ENCODE measurements around the gene PARVG.

Gene PARVG

GRCh38 chr22:44182588-44183286, 2.0 kb downstream of the PARVG start:
- Histone ChIP-seq H3K4me1 (ENCODE audit: low read length) (0 out of 2 replicates have a peak, but pooled peaks cover 10% of the 10 kb centered on the region), H3K79me2 (ENCODE audit: low read length) (no peaks in the 10 kb centered on the region), H3K9me3 (replicated peaks; ENCODE audit: insufficient read depth, low read length) (no peaks in the 10 kb centered on the region), H3K4me2 (ENCODE audit: low read depth, low read length) (no peak overlapping the region), H3K9ac (ENCODE audit: low read length) (no peak overlapping the region), H3K9me2 (replicated peaks; ENCODE audit: insufficient read depth, low read length) (no peaks in the 10 kb centered on the region), H3K36me3 (replicated peaks; ENCODE audit: insufficient read depth, low read length) (no peaks in the 10 kb centered on the region), H3K27me3 (replicated peaks; ENCODE audit: insufficient read depth, low read length) (no peaks in the 10 kb centered on the region), H2AFZ (ENCODE audit: low read length) (no peak overlapping the region), H4K20me1 (ENCODE audit: insufficient read depth, low read length) (no peaks in the 10 kb centered on the region), H3K4me3 (ENCODE audit: low read length) (no peak overlapping the region), H3F3A (ENCODE audit: insufficient read depth, low read length) (peaks cover 2% of the 10 kb centered on the region; the same call in 1 of the 2 replicates), H3K27ac (ENCODE audit: low read length) (no peak overlapping the region)
- no peak for DNase-seq
- TF ChIP-seq EZH2 (optimal IDR thresholded peaks at IDR 0.05; ENCODE audit: low read depth, low read length) (no peak), CTCF (IDR thresholded peaks at IDR 0.05; ENCODE audit: low read length) (no peak), EZH2phosphoT487 (IDR thresholded peaks at IDR 0.05; ENCODE audit: low read length) (no peak)

GRCh38 chr22:44183287-44183588, 2.5 kb downstream of the PARVG start:
- no peaks in the 10 kb centered on the region for H4K20me1 ChIP-seq (ENCODE audit: insufficient read depth, low read length)
- no peaks in the 10 kb centered on the region for H3K9me2 ChIP-seq (replicated peaks; ENCODE audit: insufficient read depth, low read length)
- TF ChIP-seq CTCF (IDR thresholded peaks at IDR 0.05; ENCODE audit: low read length) (no peak), EZH2phosphoT487 (IDR thresholded peaks at IDR 0.05; ENCODE audit: low read length) (no peak), EZH2 (optimal IDR thresholded peaks at IDR 0.05; ENCODE audit: low read depth, low read length) (no peak)
- H3K4me3 ChIP-seq (ENCODE audit: low read length), result no peak overlapping the region
- H3K79me2 ChIP-seq (ENCODE audit: low read length), result no peaks in the 10 kb centered on the region
- H2AFZ ChIP-seq (ENCODE audit: low read length), result no peak overlapping the region
- peaks cover 2% of the 10 kb centered on the region; the same call in 1 of the 2 replicates for H3F3A ChIP-seq (ENCODE audit: insufficient read depth, low read length)
- H3K27ac ChIP-seq (ENCODE audit: low read length), result no peak overlapping the region
- H3K4me1 ChIP-seq (ENCODE audit: low read length), result 0 out of 2 replicates have a peak, but pooled peaks cover 10% of the 10 kb centered on the region
- DNase-seq, result no peak
- H3K9ac ChIP-seq (ENCODE audit: low read length), result no peak overlapping the region
- no peaks in the 10 kb centered on the region for H3K27me3 ChIP-seq (replicated peaks; ENCODE audit: insufficient read depth, low read length)
- H3K36me3 ChIP-seq (replicated peaks; ENCODE audit: insufficient read depth, low read length), result no peaks in the 10 kb centered on the region
- no peaks in the 10 kb centered on the region for H3K9me3 ChIP-seq (replicated peaks; ENCODE audit: insufficient read depth, low read length)
- H3K4me2 ChIP-seq (ENCODE audit: low read depth, low read length), result no peak overlapping the region

- peaks cover 2% of the 10 kb centered on the region; the same call in 1 of the 2 replicates for H3F3A ChIP-seq (ENCODE audit: insufficient read depth, low read length)
Observed at GRCh38 chr22:44184006-44184405, 3.3 kb downstream of the PARVG start.

More at GRCh38 chr22:44184006-44184405, 3.3 kb downstream of the PARVG start:
- no peak for DNase-seq
- H3K9me2 ChIP-seq (replicated peaks; ENCODE audit: insufficient read depth, low read length), result no peaks in the 10 kb centered on the region
- H3K4me2 ChIP-seq (ENCODE audit: low read depth, low read length), result no peak overlapping the region
- H3K9me3 ChIP-seq (replicated peaks; ENCODE audit: insufficient read depth, low read length), result no peaks in the 10 kb centered on the region
- no peak overlapping the region for H3K9ac ChIP-seq (ENCODE audit: low read length)
- H3K27ac ChIP-seq (ENCODE audit: low read length), result no peak overlapping the region
- no peaks in the 10 kb centered on the region for H4K20me1 ChIP-seq (ENCODE audit: insufficient read depth, low read length)
- no peak overlapping the region for H3K4me3 ChIP-seq (ENCODE audit: low read length)
- TF ChIP-seq CTCF (IDR thresholded peaks at IDR 0.05; ENCODE audit: low read length), result no peak
- no peak for TF ChIP-seq EZH2 (optimal IDR thresholded peaks at IDR 0.05; ENCODE audit: low read depth, low read length)
- TF ChIP-seq EZH2phosphoT487 (IDR thresholded peaks at IDR 0.05; ENCODE audit: low read length), result no peak
- no peaks in the 10 kb centered on the region for H3K36me3 ChIP-seq (replicated peaks; ENCODE audit: insufficient read depth, low read length)
- H3K79me2 ChIP-seq (ENCODE audit: low read length), result no peaks in the 10 kb centered on the region
- 0 out of 2 replicates have a peak, but pooled peaks cover 10% of the 10 kb centered on the region for H3K4me1 ChIP-seq (ENCODE audit: low read length)
- no peak overlapping the region for H2AFZ ChIP-seq (ENCODE audit: low read length)
- H3K27me3 ChIP-seq (replicated peaks; ENCODE audit: insufficient read depth, low read length), result no peaks in the 10 kb centered on the region
